HEK293 (cell line): ENCODE results near the gene SRC.

Experiments
- GFI1B ChIP-seq: fragments of 450-650 bp; formaldehyde crosslinking; IDR thresholded peaks from 2 replicates; pipeline ENCODE4 v1.5.1; 2016; ENCODE audit warnings: missing biosample characterization, missing genetic modification characterization
- GLIS1 ChIP-seq: fragments of 450-650 bp; formaldehyde crosslinking; IDR thresholded peaks from 2 replicates; pipeline ENCODE4 v1.5.1; 2016; ENCODE audit warnings: missing biosample characterization, missing genetic modification characterization
- HOXA7 ChIP-seq: sonication (generic); formaldehyde crosslinking; IDR thresholded peaks from 2 replicates; pipeline ENCODE4 v1.8.1; 2022; ENCODE audit warnings: missing genetic modification reagents, borderline replicate concordance
- KLF8 ChIP-seq: fragments of 450-650 bp; formaldehyde crosslinking; IDR thresholded peaks from 2 replicates; pipeline ENCODE4 v1.5.1; 2016; ENCODE audit warnings: missing biosample characterization, missing genetic modification characterization
- YY2 ChIP-seq: fragments of 450-650 bp; formaldehyde crosslinking; IDR thresholded peaks from 2 replicates; pipeline ENCODE4 v1.5.1; 2016; ENCODE audit warnings: missing biosample characterization, missing genetic modification characterization
- ZBTB7A ChIP-seq: fragments of 450-650 bp; formaldehyde crosslinking; IDR thresholded peaks from 2 replicates; pipeline ENCODE4 v1.5.1; 2016; ENCODE audit warnings: low read depth, missing biosample characterization, missing genetic modification characterization
- ZFP37 ChIP-seq: fragments of 450-650 bp; formaldehyde crosslinking; IDR thresholded peaks from 2 replicates; pipeline ENCODE4 v1.5.1; 2016; ENCODE audit warnings: missing biosample characterization, missing genetic modification characterization
- ZNF132 ChIP-seq: fragments of 450-650 bp; formaldehyde crosslinking; IDR thresholded peaks from 2 replicates; pipeline ENCODE4 v1.5.1; 2017; ENCODE audit warnings: missing biosample characterization, missing genetic modification characterization, borderline replicate concordance
- ZNF138 ChIP-seq: fragments of 450-650 bp; formaldehyde crosslinking; IDR thresholded peaks from 2 replicates; pipeline ENCODE4 v1.5.1; 2016; ENCODE audit warnings: missing biosample characterization, missing genetic modification characterization, borderline replicate concordance
- ZNF140 ChIP-seq: fragments of 450-650 bp; formaldehyde crosslinking; IDR thresholded peaks from 2 replicates; pipeline ENCODE4 v1.5.1; 2016; ENCODE audit warnings: missing biosample characterization, missing genetic modification characterization
- ZNF16 ChIP-seq: fragments of 450-650 bp; formaldehyde crosslinking; IDR thresholded peaks from 2 replicates; pipeline ENCODE4 v1.5.1; 2016; ENCODE audit warnings: low read depth, missing biosample characterization, missing genetic modification characterization
- ZNF394 ChIP-seq: fragments of 450-650 bp; formaldehyde crosslinking; IDR thresholded peaks from 2 replicates; pipeline ENCODE4 v1.5.1; 2016; ENCODE audit warnings: missing biosample characterization, missing genetic modification characterization, mild to moderate bottlenecking, moderate library complexity, borderline replicate concordance
- ZNF423 ChIP-seq: fragments of 450-650 bp; formaldehyde crosslinking; IDR thresholded peaks from 2 replicates; pipeline ENCODE4 v1.5.1; 2016; ENCODE audit warnings: missing biosample characterization, missing genetic modification characterization
- ZNF426 ChIP-seq: fragments of 450-650 bp; formaldehyde crosslinking; IDR thresholded peaks from 2 replicates; pipeline ENCODE4 v1.5.1; 2017; ENCODE audit warnings: missing biosample characterization, missing genetic modification characterization, mild to moderate bottlenecking, inconsistent platforms, moderate library complexity
- ZNF501 ChIP-seq: fragments of 450-650 bp; formaldehyde crosslinking; IDR thresholded peaks from 2 replicates; pipeline ENCODE4 v1.5.1; 2016; ENCODE audit warnings: missing biosample characterization, missing genetic modification characterization
- ZNF514 ChIP-seq: fragments of 450-650 bp; formaldehyde crosslinking; IDR thresholded peaks from 2 replicates; pipeline ENCODE4 v1.5.1; 2016; ENCODE audit warnings: missing biosample characterization, missing genetic modification characterization
- ZNF621 ChIP-seq: fragments of 450-650 bp; formaldehyde crosslinking; IDR thresholded peaks from 2 replicates; pipeline ENCODE4 v1.5.1; 2017; ENCODE audit warnings: missing biosample characterization, missing genetic modification characterization
- ZNF664 ChIP-seq: fragments of 450-650 bp; formaldehyde crosslinking; IDR thresholded peaks from 2 replicates; pipeline ENCODE4 v1.5.1; 2016; ENCODE audit warnings: missing biosample characterization, missing genetic modification characterization
- ZNF707 ChIP-seq: fragments of 450-650 bp; formaldehyde crosslinking; IDR thresholded peaks from 2 replicates; pipeline ENCODE4 v1.5.1; 2016; ENCODE audit warnings: missing biosample characterization, missing genetic modification characterization
- ZNF785 ChIP-seq: fragments of 450-650 bp; formaldehyde crosslinking; IDR thresholded peaks from 2 replicates; pipeline ENCODE4 v1.5.1; 2016; ENCODE audit warnings: missing biosample characterization, missing genetic modification characterization
- ZNF792 ChIP-seq: fragments of 450-650 bp; formaldehyde crosslinking; IDR thresholded peaks from 2 replicates; pipeline ENCODE4 v1.5.1; 2016; ENCODE audit warnings: missing biosample characterization, missing genetic modification characterization
- ZNF837 ChIP-seq: fragments of 450-650 bp; formaldehyde crosslinking; IDR thresholded peaks from 2 replicates; pipeline ENCODE4 v1.5.1; 2016; ENCODE audit warnings: missing biosample characterization, missing genetic modification characterization
- ZNF843 ChIP-seq: fragments of 450-650 bp; formaldehyde crosslinking; IDR thresholded peaks from 2 replicates; pipeline ENCODE4 v1.5.1; 2016; ENCODE audit warnings: missing biosample characterization, missing genetic modification characterization
- TF ChIP-seq, protein P1 (sequence below): fragments of 450-650 bp; formaldehyde crosslinking; IDR thresholded peaks from 2 replicates; pipeline ENCODE4 v1.5.1; 2016; ENCODE audit warnings: missing biosample characterization, missing genetic modification characterization
- TF ChIP-seq, protein P2 (sequence below): fragments of 450-650 bp; formaldehyde crosslinking; IDR thresholded peaks from 2 replicates; pipeline ENCODE4 v1.5.1; 2016; ENCODE audit warnings: missing biosample characterization, missing genetic modification characterization
- TF ChIP-seq, protein P3 (sequence below): fragments of 450-650 bp; formaldehyde crosslinking; optimal IDR thresholded peaks from 2 replicates; pipeline ENCODE3; 2016; ENCODE audit warnings: missing biosample characterization, mild to moderate bottlenecking, missing genetic modification characterization
- TF ChIP-seq, protein P4 (sequence below): fragments of 450-650 bp; formaldehyde crosslinking; IDR thresholded peaks from 2 replicates; pipeline ENCODE4 v1.5.1; 2016; ENCODE audit warnings: missing biosample characterization, missing genetic modification characterization
- TF ChIP-seq, protein P5 (sequence below): fragments of 450-650 bp; formaldehyde crosslinking; IDR thresholded peaks from 2 replicates; pipeline ENCODE4 v1.5.1; 2016; ENCODE audit warnings: missing biosample characterization, missing genetic modification characterization, borderline replicate concordance
- TF ChIP-seq, protein P6 (sequence below): fragments of 450-650 bp; formaldehyde crosslinking; IDR thresholded peaks from 2 replicates; pipeline ENCODE4 v1.5.1; 2017; ENCODE audit warnings: missing biosample characterization, missing genetic modification characterization

Gene SRC

DNA sequence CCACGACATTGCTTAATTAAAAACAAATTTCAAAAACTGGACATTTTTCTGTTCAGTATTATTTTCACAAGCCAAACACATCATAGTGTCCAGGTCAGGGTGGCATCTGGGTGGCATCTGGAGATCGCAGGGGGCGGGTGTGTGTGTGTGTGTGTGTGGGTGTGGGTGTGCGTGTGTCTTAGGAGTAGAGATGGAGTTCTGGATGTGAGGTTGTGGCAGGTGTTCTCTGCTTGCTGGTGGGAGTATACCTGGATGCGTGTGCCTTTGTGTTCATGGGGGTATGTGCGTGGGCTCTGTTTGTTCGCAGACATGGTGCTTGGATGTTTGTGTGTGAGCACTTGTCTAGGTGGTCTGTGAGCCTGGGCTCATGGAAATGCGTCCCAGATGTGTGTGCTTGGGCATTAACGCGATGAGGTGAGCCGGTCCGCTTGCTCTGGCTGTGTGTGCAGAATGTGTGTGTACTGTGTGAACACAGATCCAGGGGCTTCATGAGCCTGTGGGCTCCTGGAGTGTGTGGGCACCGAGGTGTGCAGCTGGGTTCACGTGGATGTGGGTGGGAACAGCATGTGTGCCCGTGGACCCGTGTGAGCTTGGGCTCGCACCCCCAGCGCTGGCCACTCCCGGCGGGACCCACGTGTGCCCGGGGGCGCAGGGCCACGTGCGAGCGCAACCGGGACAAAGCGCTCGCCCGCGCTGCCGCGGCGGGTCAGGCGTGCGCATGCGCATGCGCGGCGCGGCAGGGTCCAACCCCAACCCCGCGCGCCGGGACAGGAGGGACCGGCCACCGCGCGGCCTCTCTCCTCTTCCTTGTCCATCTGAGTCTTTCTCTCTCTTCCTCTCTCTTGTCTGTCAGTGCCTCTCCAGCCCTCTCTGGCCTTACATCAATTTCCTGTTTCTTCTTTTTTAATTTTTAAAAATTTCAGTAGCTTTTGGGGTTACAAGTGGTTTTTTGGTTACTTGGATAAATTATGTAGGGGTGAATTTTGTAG lies 60.4 kb downstream of the SRC start (continued):
- TF ChIP-seq ZNF16 (tag by site-specific recombination): no peak
- TF ChIP-seq GLIS1 (tag by site-specific recombination): 0 out of 2 replicates have a peak, but pooled peaks have one; percentile 17
- TF ChIP-seq ZFP37: no peak
- no peak for TF ChIP-seq ZNF140 (tag by site-specific recombination)
- TF ChIP-seq YY2: no peak
- no peak for TF ChIP-seq KLF8 (tag by site-specific recombination)
- no peak for TF ChIP-seq ZNF501 (tag by site-specific recombination)
- TF ChIP-seq, protein P1, sequence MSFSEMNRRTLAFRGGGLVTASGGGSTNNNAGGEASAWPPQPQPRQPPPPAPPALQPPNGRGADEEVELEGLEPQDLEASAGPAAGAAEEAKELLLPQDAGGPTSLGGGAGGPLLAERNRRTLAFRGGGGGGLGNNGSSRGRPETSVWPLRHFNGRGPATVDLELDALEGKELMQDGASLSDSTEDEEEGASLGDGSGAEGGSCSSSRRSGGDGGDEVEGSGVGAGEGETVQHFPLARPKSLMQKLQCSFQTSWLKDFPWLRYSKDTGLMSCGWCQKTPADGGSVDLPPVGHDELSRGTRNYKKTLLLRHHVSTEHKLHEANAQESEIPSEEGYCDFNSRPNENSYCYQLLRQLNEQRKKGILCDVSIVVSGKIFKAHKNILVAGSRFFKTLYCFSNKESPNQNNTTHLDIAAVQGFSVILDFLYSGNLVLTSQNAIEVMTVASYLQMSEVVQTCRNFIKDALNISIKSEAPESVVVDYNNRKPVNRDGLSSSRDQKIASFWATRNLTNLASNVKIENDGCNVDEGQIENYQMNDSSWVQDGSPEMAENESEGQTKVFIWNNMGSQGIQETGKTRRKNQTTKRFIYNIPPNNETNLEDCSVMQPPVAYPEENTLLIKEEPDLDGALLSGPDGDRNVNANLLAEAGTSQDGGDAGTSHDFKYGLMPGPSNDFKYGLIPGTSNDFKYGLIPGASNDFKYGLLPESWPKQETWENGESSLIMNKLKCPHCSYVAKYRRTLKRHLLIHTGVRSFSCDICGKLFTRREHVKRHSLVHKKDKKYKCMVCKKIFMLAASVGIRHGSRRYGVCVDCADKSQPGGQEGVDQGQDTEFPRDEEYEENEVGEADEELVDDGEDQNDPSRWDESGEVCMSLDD (tag by site-specific recombination): no peak; the same call in none of the 2 replicates
- no peak for TF ChIP-seq ZNF426 (tag by site-specific recombination)
- TF ChIP-seq ZNF837 (tag by site-specific recombination): no peak
- TF ChIP-seq ZNF707 (tag by site-specific recombination): no peak
- TF ChIP-seq, protein P2, sequence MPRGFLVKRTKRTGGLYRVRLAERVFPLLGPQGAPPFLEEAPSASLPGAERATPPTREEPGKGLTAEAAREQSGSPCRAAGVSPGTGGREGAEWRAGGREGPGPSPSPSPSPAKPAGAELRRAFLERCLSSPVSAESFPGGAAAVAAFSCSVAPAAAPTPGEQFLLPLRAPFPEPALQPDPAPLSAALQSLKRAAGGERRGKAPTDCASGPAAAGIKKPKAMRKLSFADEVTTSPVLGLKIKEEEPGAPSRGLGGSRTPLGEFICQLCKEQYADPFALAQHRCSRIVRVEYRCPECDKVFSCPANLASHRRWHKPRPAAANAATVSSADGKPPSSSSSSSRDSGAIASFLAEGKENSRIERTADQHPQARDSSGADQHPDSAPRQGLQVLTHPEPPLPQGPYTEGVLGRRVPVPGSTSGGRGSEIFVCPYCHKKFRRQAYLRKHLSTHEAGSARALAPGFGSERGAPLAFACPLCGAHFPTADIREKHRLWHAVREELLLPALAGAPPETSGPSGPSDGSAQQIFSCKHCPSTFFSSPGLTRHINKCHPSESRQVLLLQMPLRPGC: no peak
- TF ChIP-seq, protein P3, sequence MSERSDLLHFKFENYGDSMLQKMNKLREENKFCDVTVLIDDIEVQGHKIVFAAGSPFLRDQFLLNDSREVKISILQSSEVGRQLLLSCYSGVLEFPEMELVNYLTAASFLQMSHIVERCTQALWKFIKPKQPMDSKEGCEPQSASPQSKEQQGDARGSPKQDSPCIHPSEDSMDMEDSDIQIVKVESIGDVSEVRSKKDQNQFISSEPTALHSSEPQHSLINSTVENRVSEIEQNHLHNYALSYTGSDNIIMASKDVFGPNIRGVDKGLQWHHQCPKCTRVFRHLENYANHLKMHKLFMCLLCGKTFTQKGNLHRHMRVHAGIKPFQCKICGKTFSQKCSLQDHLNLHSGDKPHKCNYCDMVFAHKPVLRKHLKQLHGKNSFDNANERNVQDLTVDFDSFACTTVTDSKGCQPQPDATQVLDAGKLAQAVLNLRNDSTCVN: peak; percentile 81
- TF ChIP-seq ZNF138 (tag by site-specific recombination): no peak
- no peak for TF ChIP-seq ZNF132
- no peak for TF ChIP-seq GFI1B (tag by site-specific recombination)
- TF ChIP-seq ZBTB7A (tag by site-specific recombination): no peak; the same call in 1 of the 2 replicates
- TF ChIP-seq, protein P4, sequence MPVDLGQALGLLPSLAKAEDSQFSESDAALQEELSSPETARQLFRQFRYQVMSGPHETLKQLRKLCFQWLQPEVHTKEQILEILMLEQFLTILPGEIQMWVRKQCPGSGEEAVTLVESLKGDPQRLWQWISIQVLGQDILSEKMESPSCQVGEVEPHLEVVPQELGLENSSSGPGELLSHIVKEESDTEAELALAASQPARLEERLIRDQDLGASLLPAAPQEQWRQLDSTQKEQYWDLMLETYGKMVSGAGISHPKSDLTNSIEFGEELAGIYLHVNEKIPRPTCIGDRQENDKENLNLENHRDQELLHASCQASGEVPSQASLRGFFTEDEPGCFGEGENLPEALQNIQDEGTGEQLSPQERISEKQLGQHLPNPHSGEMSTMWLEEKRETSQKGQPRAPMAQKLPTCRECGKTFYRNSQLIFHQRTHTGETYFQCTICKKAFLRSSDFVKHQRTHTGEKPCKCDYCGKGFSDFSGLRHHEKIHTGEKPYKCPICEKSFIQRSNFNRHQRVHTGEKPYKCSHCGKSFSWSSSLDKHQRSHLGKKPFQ (tag by site-specific recombination): peak; percentile 72; the same call in 1 of the 2 replicates
- TF ChIP-seq HOXA7 (CRISPR knock-in tag): no peak
- TF ChIP-seq ZNF514 (tag by site-specific recombination): no peak
- TF ChIP-seq ZNF792: no peak
- no peak for TF ChIP-seq ZNF664
- no peak for TF ChIP-seq ZNF394 (tag by site-specific recombination)
- TF ChIP-seq, protein P5, sequence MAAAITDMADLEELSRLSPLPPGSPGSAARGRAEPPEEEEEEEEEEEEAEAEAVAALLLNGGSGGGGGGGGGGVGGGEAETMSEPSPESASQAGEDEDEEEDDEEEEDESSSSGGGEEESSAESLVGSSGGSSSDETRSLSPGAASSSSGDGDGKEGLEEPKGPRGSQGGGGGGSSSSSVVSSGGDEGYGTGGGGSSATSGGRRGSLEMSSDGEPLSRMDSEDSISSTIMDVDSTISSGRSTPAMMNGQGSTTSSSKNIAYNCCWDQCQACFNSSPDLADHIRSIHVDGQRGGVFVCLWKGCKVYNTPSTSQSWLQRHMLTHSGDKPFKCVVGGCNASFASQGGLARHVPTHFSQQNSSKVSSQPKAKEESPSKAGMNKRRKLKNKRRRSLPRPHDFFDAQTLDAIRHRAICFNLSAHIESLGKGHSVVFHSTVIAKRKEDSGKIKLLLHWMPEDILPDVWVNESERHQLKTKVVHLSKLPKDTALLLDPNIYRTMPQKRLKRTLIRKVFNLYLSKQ (tag by site-specific recombination): no peak
- TF ChIP-seq ZNF621: no peak
- TF ChIP-seq ZNF785 (tag by site-specific recombination): no peak
- TF ChIP-seq ZNF843 (tag by site-specific recombination): no peak
- TF ChIP-seq, protein P6, sequence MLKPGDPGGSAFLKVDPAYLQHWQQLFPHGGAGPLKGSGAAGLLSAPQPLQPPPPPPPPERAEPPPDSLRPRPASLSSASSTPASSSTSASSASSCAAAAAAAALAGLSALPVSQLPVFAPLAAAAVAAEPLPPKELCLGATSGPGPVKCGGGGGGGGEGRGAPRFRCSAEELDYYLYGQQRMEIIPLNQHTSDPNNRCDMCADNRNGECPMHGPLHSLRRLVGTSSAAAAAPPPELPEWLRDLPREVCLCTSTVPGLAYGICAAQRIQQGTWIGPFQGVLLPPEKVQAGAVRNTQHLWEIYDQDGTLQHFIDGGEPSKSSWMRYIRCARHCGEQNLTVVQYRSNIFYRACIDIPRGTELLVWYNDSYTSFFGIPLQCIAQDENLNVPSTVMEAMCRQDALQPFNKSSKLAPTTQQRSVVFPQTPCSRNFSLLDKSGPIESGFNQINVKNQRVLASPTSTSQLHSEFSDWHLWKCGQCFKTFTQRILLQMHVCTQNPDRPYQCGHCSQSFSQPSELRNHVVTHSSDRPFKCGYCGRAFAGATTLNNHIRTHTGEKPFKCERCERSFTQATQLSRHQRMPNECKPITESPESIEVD (tag by site-specific recombination): no peak
- TF ChIP-seq ZNF423 (tag by site-specific recombination): no peak
